Spinal cord (tissue), 10 donors: ENCODE results near the gene GRIK3. TPM values are rescaled to one million over a fixed set of nuclear protein-coding genes. Genes with fewer than 3 reads are reported as not detected.

Experiments
- DNase-seq, 6 donors: peaks; one replicate each; pipeline versions ENCODE4 v3.0.0 to v3.0.0-alpha.2; 2013 to 2015; ENCODE audit warnings: low spot score in 6 of 6, low read depth in 4 of 6
- H3K27ac ChIP-seq: one replicate; pipeline ENCODE4 v1.5.1; 2013; ENCODE audit warnings: low read depth, low read length, control low read depth
- H3K27me3 ChIP-seq: one replicate; pipeline ENCODE4 v1.6.1; 2013; ENCODE audit warnings: low read length; ENCODE audit not compliant: control insufficient read depth, insufficient read depth
- H3K36me3 ChIP-seq: one replicate; pipeline ENCODE4 v1.6.1; 2013; ENCODE audit warnings: low read length; ENCODE audit not compliant: control insufficient read depth, insufficient read depth
- H3K4me1 ChIP-seq: one replicate; pipeline ENCODE4 v1.6.1; 2013; ENCODE audit warnings: low read length; ENCODE audit not compliant: control insufficient read depth, insufficient read depth
- H3K4me3 ChIP-seq: one replicate; pipeline ENCODE4 v1.5.1; 2013; ENCODE audit warnings: low read depth, low read length, control low read depth
- H3K9me3 ChIP-seq: one replicate; pipeline ENCODE4 v1.6.1; 2013; ENCODE audit warnings: low read length; ENCODE audit not compliant: control insufficient read depth, insufficient read depth
- WGBS: methylation state at CpG from one replicate; pipeline ENCODE4 v1.1.5; 2013; ENCODE audit warnings: missing lambda C conversion rate; ENCODE audit not compliant: insufficient coverage; 5-methylcytosine and 5-hydroxymethylcytosine counted together
- polyA plus RNA-seq, 2 donors: library from polyadenylated mRNA; unstranded; fragments of 120-200 nt; gene quantifications; one replicate each; pipeline ENCODE4 v1.2.1, GENCODE V29; 2013; ENCODE audit not compliant: insufficient read length in 2 of 2
- total RNA-seq, 2 donors: library from RNA; depleted of rRNA in 1 of 2; stranded (reverse); fragments of 120-200 nt in 1 of 2; fragments of >200 nt in 1 of 2; gene quantifications; one replicate each; pipeline versions ENCODE4 v1.2.3 to v1.2.4, GENCODE V29; 2013 to 2014
- donor health status: healthy.

Gene GRIK3
- total and polyA plus RNA-seq, 4 donors = 18.5 to 43.6 (median 31.3) TPM

- H3K27ac ChIP-seq = no peak overlapping the region
- peaks cover 19% of the 10 kb centered on the region for H3K4me1 ChIP-seq
- 71% methylated on average over 5 of the region's 8 CpGs for WGBS
- no peak overlapping the region for H3K4me3 ChIP-seq
- peaks cover 10% of the 10 kb centered on the region for H3K36me3 ChIP-seq
- H3K27me3 ChIP-seq = no peaks in the 10 kb centered on the region
- DNase-seq = no peak
- no peaks in the 10 kb centered on the region for H3K9me3 ChIP-seq
These were observed 242.0 kb downstream of the GRIK3 start for GRCh38 chr1:36792292-36792691.

GRCh38 chr1:36790191-36790590 lies 244.1 kb downstream of the GRIK3 start:
- Histone ChIP-seq H3K27ac (no peak overlapping the region), H3K9me3 (no peaks in the 10 kb centered on the region), H3K36me3 (no peaks in the 10 kb centered on the region), H3K27me3 (no peaks in the 10 kb centered on the region), H3K4me1 (peaks cover 27% of the 10 kb centered on the region), H3K4me3 (no peak overlapping the region)
- WGBS = 26% methylated on average over 10 of the region's 10 CpGs
- peak in 2 of 6 donors; percentile 48 to 71 for DNase-seq

- H3K36me3 ChIP-seq = no peaks in the 10 kb centered on the region
- H3K9me3 ChIP-seq = no peaks in the 10 kb centered on the region
- no peak overlapping the region for H3K4me3 ChIP-seq
- no peak for DNase-seq
- peaks cover 27% of the 10 kb centered on the region for H3K4me1 ChIP-seq
- no peak overlapping the region for H3K27ac ChIP-seq
- no peaks in the 10 kb centered on the region for H3K27me3 ChIP-seq
These were observed 244.8 kb downstream of the GRIK3 start for GRCh38 chr1:36789535-36789934.

DNA sequence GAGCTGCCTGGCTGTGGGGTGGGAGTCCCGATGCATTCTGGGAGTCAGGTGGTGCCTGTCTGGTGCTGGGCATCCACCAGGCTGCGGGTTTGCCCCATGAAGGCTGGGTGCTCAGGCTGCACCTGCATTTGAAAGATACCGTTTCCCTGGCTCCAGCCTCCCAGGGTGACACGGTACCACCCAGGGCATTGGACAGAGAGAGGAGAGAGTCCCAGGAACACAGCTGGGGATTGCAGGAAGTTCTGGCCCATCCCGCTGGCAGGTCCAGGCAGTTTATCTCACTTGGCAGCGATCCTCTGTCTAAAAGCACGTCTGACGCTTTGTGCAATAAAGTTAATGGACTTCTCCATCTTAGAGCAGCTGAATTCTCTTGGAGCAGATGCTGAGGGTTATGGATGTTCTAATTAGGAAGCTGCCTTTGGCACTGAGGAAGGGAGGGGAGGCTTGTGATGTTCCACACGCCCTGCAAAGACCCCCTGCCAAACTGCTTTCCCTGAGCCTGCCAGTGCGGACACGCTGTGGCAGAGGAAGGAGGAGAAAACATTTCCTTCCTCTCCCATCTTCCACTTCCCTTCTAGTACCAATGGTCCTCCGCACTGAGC lies 246.9 kb downstream of the GRIK3 start:
- Histone ChIP-seq H3K4me1 (peaks cover 30% of the 10 kb centered on the region), H3K27ac (no peak overlapping the region), H3K27me3 (no peaks in the 10 kb centered on the region), H3K9me3 (no peaks in the 10 kb centered on the region), H3K36me3 (no peaks in the 10 kb centered on the region), H3K4me3 (no peak overlapping the region)
- peak in 4 of 6 donors; percentile 42 to 96 (median 56) for DNase-seq
- WGBS = 29% methylated on average over 8 of the region's 12 CpGs

DNA sequence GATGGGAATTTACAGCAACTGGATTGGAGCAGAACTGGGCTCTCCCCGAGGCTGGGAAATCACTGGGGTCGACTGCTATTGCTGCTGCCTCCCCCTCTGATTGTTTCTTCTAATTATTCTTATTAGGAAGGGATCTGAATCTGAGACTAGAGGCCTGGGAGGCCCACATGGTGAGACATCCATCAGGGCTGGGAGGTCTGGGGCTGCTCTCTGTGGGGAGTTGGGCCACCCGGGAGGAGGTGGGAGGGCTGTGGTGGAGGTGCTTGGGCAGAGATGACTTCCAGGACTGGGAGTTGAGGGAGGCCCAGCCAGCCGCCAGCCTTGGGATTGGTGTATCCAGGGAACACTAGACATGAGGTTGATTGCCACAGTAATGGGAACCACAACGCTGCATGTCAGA lies 247.9 kb downstream of the GRIK3 start:
- DNase-seq = no peak
- Histone ChIP-seq H3K9me3 (no peaks in the 10 kb centered on the region), H3K27me3 (no peaks in the 10 kb centered on the region), H3K27ac (no peak overlapping the region), H3K36me3 (no peaks in the 10 kb centered on the region), H3K4me1 (peaks cover 30% of the 10 kb centered on the region), H3K4me3 (no peak overlapping the region)
- 74% methylated on average over 3 of the region's 5 CpGs for WGBS

DNA sequence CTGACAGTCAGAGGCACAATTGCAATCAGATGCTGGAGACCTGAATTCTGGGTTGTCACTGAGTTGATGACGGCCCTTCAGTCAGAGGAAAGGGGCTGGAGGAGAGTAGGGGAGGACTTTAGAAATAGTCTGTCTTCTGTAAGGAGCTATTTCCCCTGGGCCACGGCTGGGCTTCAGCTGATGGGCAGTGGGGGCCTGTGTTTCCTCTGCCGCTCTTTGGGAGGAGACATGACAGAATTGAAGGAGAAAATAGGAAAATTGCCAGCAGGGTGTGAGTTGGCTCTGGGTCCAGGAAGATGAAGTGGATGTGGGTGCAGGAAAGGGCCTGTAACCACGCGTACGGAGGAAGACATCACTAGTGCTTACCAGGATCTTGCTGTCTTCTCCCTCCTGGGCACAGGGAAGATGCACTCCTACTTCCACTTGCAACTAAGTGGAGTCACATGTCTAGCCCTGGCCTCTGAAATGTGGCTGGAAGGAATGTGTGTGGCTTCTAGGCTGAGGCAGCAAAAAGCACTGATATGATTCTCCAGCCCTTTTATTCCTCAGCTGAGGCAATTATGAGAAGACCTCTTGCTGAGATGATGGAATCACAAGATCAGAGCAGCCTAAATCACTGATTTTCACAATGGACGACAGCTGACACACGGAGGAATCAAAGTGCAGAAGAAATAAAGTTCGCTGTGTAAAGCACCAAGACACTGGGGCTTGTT lies 250.0 kb downstream of the GRIK3 start:
- no peak for DNase-seq
- H3K36me3 ChIP-seq = no peaks in the 10 kb centered on the region
- no peak overlapping the region for H3K4me3 ChIP-seq
- no peak overlapping the region for H3K27ac ChIP-seq
- no peaks in the 10 kb centered on the region for H3K9me3 ChIP-seq
- peaks cover 2% of the 10 kb centered on the region for H3K27me3 ChIP-seq
- H3K4me1 ChIP-seq = peaks cover 25% of the 10 kb centered on the region
- WGBS = 85% methylated on average over 7 of the region's 9 CpGs

GRCh38 chr1:36783475-36783874 lies 250.8 kb downstream of the GRIK3 start:
- Histone ChIP-seq H3K4me1 (peaks cover 23% of the 10 kb centered on the region), H3K27ac (no peak overlapping the region), H3K9me3 (no peaks in the 10 kb centered on the region), H3K4me3 (no peak overlapping the region), H3K36me3 (no peaks in the 10 kb centered on the region), H3K27me3 (peaks cover 2% of the 10 kb centered on the region)
- DNase-seq = no peak
- 91% methylated on average over 3 of the region's 3 CpGs for WGBS

DNA sequence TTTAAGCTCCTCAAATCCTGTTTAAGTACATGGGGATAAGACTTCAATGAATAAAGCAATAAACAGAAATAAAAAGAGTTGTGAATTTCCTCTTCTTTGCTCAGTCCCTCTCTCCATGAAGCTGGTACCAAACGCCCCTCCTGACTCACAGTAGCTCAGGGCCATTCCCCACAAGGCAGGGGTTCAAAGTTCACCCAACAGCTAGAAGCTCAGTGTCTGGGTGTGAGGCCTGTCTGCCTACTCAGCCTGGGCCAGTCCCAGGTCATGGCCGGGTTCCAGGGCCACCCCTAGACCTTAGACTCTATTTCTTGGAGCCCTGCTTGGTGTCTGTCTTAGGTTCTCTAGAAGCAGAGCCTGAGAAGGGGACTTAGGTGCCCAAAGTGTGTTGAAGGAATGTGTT lies 251.5 kb downstream of the GRIK3 start:
- Histone ChIP-seq H3K4me3 (no peak overlapping the region), H3K9me3 (no peaks in the 10 kb centered on the region), H3K27me3 (peaks cover 2% of the 10 kb centered on the region), H3K27ac (no peak overlapping the region), H3K36me3 (no peaks in the 10 kb centered on the region), H3K4me1 (peaks cover 23% of the 10 kb centered on the region)
- WGBS = 88% methylated on average over 1 of the region's 2 CpGs
- no peak for DNase-seq

- WGBS = 77% methylated on average over 6 of the region's 6 CpGs
- Histone ChIP-seq H3K9me3 (no peaks in the 10 kb centered on the region), H3K36me3 (no peaks in the 10 kb centered on the region), H3K27me3 (peaks cover 2% of the 10 kb centered on the region), H3K4me3 (no peak overlapping the region), H3K27ac (no peak overlapping the region), H3K4me1 (peaks cover 19% of the 10 kb centered on the region)
- no peak for DNase-seq
These were observed 252.2 kb downstream of the GRIK3 start for GRCh38 chr1:36782085-36782484.

DNA sequence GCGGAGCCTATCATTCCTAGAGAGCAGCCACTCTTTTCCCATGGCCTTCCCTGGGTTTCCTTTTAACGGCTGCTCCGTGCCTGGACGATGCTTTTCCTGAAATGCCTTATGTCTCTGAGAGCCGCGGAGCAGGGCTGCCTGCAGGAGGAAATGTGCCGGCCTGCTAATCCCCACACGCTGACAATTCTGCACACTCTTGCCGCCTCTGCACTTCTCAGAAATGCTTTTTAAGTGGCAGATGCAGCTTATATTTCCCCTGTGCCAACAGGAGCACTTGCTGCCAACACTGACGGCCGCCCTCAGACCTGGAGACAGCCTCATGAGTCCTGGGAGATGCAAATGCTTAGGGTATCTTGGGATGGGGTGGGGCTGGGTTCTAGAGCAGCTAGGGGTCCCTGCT lies 253.2 kb downstream of the GRIK3 start:
- Histone ChIP-seq H3K27me3 (peaks cover 2% of the 10 kb centered on the region), H3K9me3 (no peaks in the 10 kb centered on the region), H3K36me3 (no peaks in the 10 kb centered on the region), H3K27ac (no peak overlapping the region), H3K4me3 (no peak overlapping the region), H3K4me1 (peaks cover 17% of the 10 kb centered on the region)
- 51% methylated on average over 11 of the region's 11 CpGs for WGBS
- peak in 2 of 6 donors; percentile 45 to 79 for DNase-seq
